GM12878 (cell line): Measurements from ENCODE around the gene CDC123. TPM values are rescaled to one million over a fixed set of nuclear protein-coding genes. Genes with fewer than 3 reads are reported as not detected.
A peak's percentile ranks its signal among the peaks of the same experiment; 100 is the strongest.

Source experiments
- CBFB ChIP-seq: IDR thresholded peaks from 2 replicates; pipeline ENCODE4 v1.6.1; 2016; ENCODE audit warnings: antibody characterized with exemption, low read depth
- CHD1 ChIP-seq: IDR thresholded peaks from 2 replicates; pipeline ENCODE4 v1.6.1; 2012; ENCODE audit warnings: low read depth, low read length, improper control_type of control experiment
- CHD4 ChIP-seq: fragments of 200-600 bp; sonication (generic); IDR thresholded peaks from 2 replicates; pipeline ENCODE4 v1.6.1; 2016; ENCODE audit warnings: mild to moderate bottlenecking
- E4F1 ChIP-seq: fragments of 450-650 bp; IDR thresholded peaks from 2 replicates; pipeline ENCODE4 v1.6.1; 2018; ENCODE audit warnings: borderline replicate concordance, mild to moderate bottlenecking; ENCODE audit not compliant: partially characterized antibody
- EGR1 ChIP-seq, 2 experiments: IDR thresholded peaks; 1 replicate in 1 of 2; 2 replicates in 1 of 2; pipeline ENCODE4 v1.6.1; 2011 to 2012; ENCODE audit warnings: low read depth in 2 of 2, low read length in 2 of 2, borderline replicate concordance in 1 of 2, mild to moderate bottlenecking in 1 of 2, moderate library complexity in 1 of 2
- EP300 ChIP-seq, 2 experiments: fragments of 150-350 bp in 1 of 2; IDR thresholded peaks; 2 replicates each; pipeline ENCODE4 v1.6.1; 2011 to 2012; ENCODE audit warnings: low read depth in 2 of 2, low read length in 2 of 2, borderline replicate concordance in 1 of 2, improper control_type of control experiment in 1 of 2, inconsistent platforms in 1 of 2; ENCODE audit not compliant: control insufficient read depth in 1 of 2
- FOXK2 ChIP-seq: fragments of 450-650 bp; IDR thresholded peaks from 2 replicates; pipeline ENCODE4 v1.6.1; 2017; ENCODE audit warnings: mild to moderate bottlenecking, moderate library complexity
- JUNB ChIP-seq: IDR thresholded peaks from 2 replicates; pipeline ENCODE4 v1.6.1; 2016; ENCODE audit warnings: antibody characterized with exemption, mild to moderate bottlenecking
- LARP7 ChIP-seq: fragments of 450-650 bp; IDR thresholded peaks from 2 replicates; pipeline ENCODE4 v1.6.1; 2017; ENCODE audit warnings: mild to moderate bottlenecking
- MLLT1 ChIP-seq: fragments of 450-650 bp; IDR thresholded peaks from 2 replicates; pipeline ENCODE4 v1.6.1; 2016; ENCODE audit warnings: mild to moderate bottlenecking
- PKNOX1 ChIP-seq: fragments of 450-650 bp; IDR thresholded peaks from 2 replicates; pipeline ENCODE4 v1.6.1; 2016; ENCODE audit warnings: mild to moderate bottlenecking
- RBBP5 ChIP-seq: fragments of 200-600 bp; sonication (generic); conservative IDR thresholded peaks from 2 replicates; pipeline ENCODE4 v1.6.1; 2016
- RELA ChIP-seq: fragments of 450-650 bp; IDR thresholded peaks from 2 replicates; pipeline ENCODE4 v1.8.0; 2014; ENCODE audit warnings: borderline replicate concordance; ENCODE audit not compliant: partially characterized antibody
- REST ChIP-seq: IDR thresholded peaks from 2 replicates; pipeline ENCODE4 v1.6.1; 2012; ENCODE audit warnings: mild to moderate bottlenecking, low read depth, low read length
- RUNX3 ChIP-seq: IDR thresholded peaks from 2 replicates; pipeline ENCODE4 v1.6.1; 2012; ENCODE audit warnings: low read length, inconsistent platforms
- SIX5 ChIP-seq: IDR thresholded peaks from 2 replicates; pipeline ENCODE4 v1.6.1; 2011; ENCODE audit warnings: mild to moderate bottlenecking, low read depth, low read length, moderate library complexity; ENCODE audit not compliant: severe bottlenecking
- SKIL ChIP-seq: fragments of 450-650 bp; IDR thresholded peaks from 2 replicates; pipeline ENCODE4 v1.6.1; 2017; ENCODE audit warnings: mild to moderate bottlenecking, low read depth, inconsistent platforms; ENCODE audit not compliant: poor library complexity, severe bottlenecking
- SP1 ChIP-seq: IDR thresholded peaks from one replicate; pipeline ENCODE4 v1.6.1; 2011; ENCODE audit warnings: low read depth, low read length
- YY1 ChIP-seq: IDR thresholded peaks from 2 replicates; pipeline ENCODE4 v1.6.1; 2011; ENCODE audit warnings: low read depth, mild to moderate bottlenecking, low read length
- polyA plus RNA-seq, 11 experiments: library from polyadenylated mRNA; depleted of rRNA in 4 of 11; unstranded in 6 of 11; stranded (reverse) in 5 of 11; fragments of >200 nt; fragmentation: Nextera tagmentation in 4 of 11; fragmentation: Illumina TruSeq in 1 of 11; extraction: Ambion mirVana in 4 of 11; extraction: Trizol in 1 of 11; gene quantifications; 1 replicate in 1 of 11; 2 replicates in 10 of 11; pipeline versions ENCODE4 v1.2.1 to v1.2.3, GENCODE V29; 2011 to 2016; ENCODE audit warnings: inconsistent platforms in 2 of 11, missing spikeins in 2 of 11, low read depth in 1 of 11
- total RNA-seq, 4 experiments: library from RNA; depleted of rRNA in 3 of 4; stranded (reverse); fragments of >200 nt in 3 of 4; fragmentation: Illumina TruSeq in 1 of 4; extraction: Trizol in 1 of 4; gene quantifications; 2 replicates each; pipeline versions ENCODE4 v1.2.1 to v1.2.3, GENCODE V29; 2013 to 2021

Gene CDC123
- total and polyA plus RNA-seq, 10 of the 15 experiments (the other 5 are each of a cell fraction or from before 2014, with no cell fraction given) = 128 to 360 (median 209) TPM

- TF ChIP-seq E4F1 (no peak), YY1 (peak; percentile 91), RBBP5 (0 out of 2 replicates have a peak, but pooled peaks have one; percentile 7), MLLT1 (peak; percentile 36; the same call in 1 of the 2 replicates), RELA (peak; percentile 87), CHD4 (0 out of 2 replicates have a peak, but pooled peaks have one; percentile 90), SIX5 (no peak), PKNOX1 (no peak), EP300 (IDR thresholded peaks at IDR 0.05; ENCODE audit: borderline replicate concordance in 1 of 2, control insufficient read depth in 1 of 2, low read depth in 2 of 2, low read length in 2 of 2) (peak; percentile 64 to 70; a peak in 3 of 4 replicates), EGR1 (IDR thresholded peaks at IDR 0.05; ENCODE audit: borderline replicate concordance in 1 of 2, low read depth in 2 of 2, low read length in 2 of 2) (peak in 1 of 2 experiments; percentile 93; a peak in 2 of 3 replicates), SKIL (peak; percentile 70), FOXK2 (peak; percentile 81), JUNB (peak; percentile 32), REST (0 out of 2 replicates have a peak, but pooled peaks have one; percentile 22), LARP7 (no peak; the same call in 1 of the 2 replicates), SP1 (no peak), CBFB (peak; percentile 81), CHD1 (no peak), RUNX3 (peak; percentile 84)
These were observed 68.4 kb downstream of the CDC123 start (continued) for GRCh38 chr10:12264204-12264940.
